Spleen (tissue), 7 donors: ENCODE measurements around the gene SIGLEC1.

ENCODE experiments used
- CTCF ChIP-seq, 11 experiments: fragments of 200-600 bp in 7 of 11; fragments of 450-650 bp in 4 of 11; sonication (generic) in 4 of 11; IDR thresholded peaks in 8 of 11; conservative IDR thresholded peaks in 3 of 11; 1 replicate in 7 of 11; 2 replicates in 4 of 11; pipeline versions ENCODE4 v1.4.0 to v1.8.0; 2016 to 2021; ENCODE audit warnings: antibody characterized with exemption in 11 of 11, inconsistent platforms in 4 of 11, mild to moderate bottlenecking in 1 of 11
- POLR2AphosphoS5 ChIP-seq, 3 donors: sonication (generic); formaldehyde crosslinking; IDR thresholded peaks; one replicate each; pipeline ENCODE4 v1.5.1; 2017; ENCODE audit warnings: antibody characterized with exemption in 3 of 3
- donor health status: DM: no; HTN: no; CAD: no; lungs with moderate emphysema.
- donor health status: DM: no; HTN: no; CAD: no.
- donor health status: DM: no; HTN: no; CAD: no.

GRCh38 chr20:3672547-3673171 lies 39.7 kb downstream of the SIGLEC1 start:
- TF ChIP-seq CTCF (IDR thresholded peaks at IDR 0.05 in 8 of 11, conservative IDR thresholded peaks at IDR 0.05 in 3 of 11) (no peak), POLR2AphosphoS5 (IDR thresholded peaks at IDR 0.05) (no peak)
